ENCODE results near the gene ABITRAM. TPM values are rescaled to one million over a fixed set of nuclear protein-coding genes. Genes with fewer than 3 reads are reported as not detected.

The ABITRAM gene
- total RNA-seq, 1 experiment from 2014 or later: 6.4 TPM

DNA sequence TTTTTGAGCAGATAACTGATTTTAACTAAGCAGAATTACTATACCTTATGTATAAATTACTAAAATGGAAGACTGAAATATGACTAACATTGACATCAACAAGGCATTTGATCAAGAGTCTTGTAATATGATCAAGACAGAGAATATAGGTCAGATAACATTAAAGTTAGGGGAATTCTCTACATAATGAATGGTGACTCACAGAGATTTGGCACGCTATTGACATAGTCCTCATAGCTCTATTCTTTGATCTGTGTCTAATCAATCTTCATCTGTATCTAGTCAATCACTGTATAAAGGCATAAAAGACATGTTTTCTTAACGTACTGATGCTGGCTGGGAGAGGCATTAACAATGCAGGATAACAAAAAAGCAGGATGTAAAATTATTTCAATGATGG lies 17.4 kb downstream of the ABITRAM start:
- Histone ChIP-seq H3K4me1 (ENCODE audit: control insufficient read depth, insufficient read depth, low read length) (no peaks in the 10 kb centered on the region), H3K36me3 (ENCODE audit: control insufficient read depth, insufficient read depth, low read length) (peaks cover 4% of the 10 kb centered on the region; the same call in 1 of the 2 replicates), H3K9me3 (ENCODE audit: control insufficient read depth, insufficient read depth, low read depth, low read length) (no peaks in the 10 kb centered on the region), H3K27me3 (ENCODE audit: control insufficient read depth, insufficient read depth, low read length) (no peaks in the 10 kb centered on the region), H3K27ac (ENCODE audit: low read length) (no peak overlapping the region), H3K4me3 (ENCODE audit: low read depth in 2 of 2, low read length in 2 of 2) (no peak overlapping the region)
- intact Hi-C loops (cut with micrococcal nuclease; ENCODE audit: unreplicated experiment): no loop called here
- no TSS peak for BruUV-seq (replicated peaks)
- DNase-seq (ENCODE audit: low read depth, low spot score) (no peak), ATAC-seq (no peak)
- ChIA-PET CTCF (interaction anchor here (0.7 kb wide), 1 partner anchor 68 kb away, joined by 5 read pairs; no protein-coding TSS in a partner anchor), POLR2A (no interaction called here)
- in situ Hi-C loops (cut with HindIII; ENCODE audit: low pct_unique_long_range_greater_than_20kb, low sequenced_read_pairs): no loop called here
- TF ChIP-seq REST (IDR thresholded peaks at IDR 0.05; ENCODE audit: insufficient read depth in 1 of 2, low read depth in 2 of 2, low read length in 1 of 2) (no peak), SIN3A (IDR thresholded peaks at IDR 0.05; ENCODE audit: borderline replicate concordance, insufficient read depth, low read depth, low read length) (no peak), TCF7L2 (IDR thresholded peaks at IDR 0.05; ENCODE audit: low read depth, low read length) (no peak), POLR2AphosphoS5 (IDR thresholded peaks at IDR 0.05; ENCODE audit: low read depth, low read length) (no peak)
- TF ChIP-seq, protein P1, sequence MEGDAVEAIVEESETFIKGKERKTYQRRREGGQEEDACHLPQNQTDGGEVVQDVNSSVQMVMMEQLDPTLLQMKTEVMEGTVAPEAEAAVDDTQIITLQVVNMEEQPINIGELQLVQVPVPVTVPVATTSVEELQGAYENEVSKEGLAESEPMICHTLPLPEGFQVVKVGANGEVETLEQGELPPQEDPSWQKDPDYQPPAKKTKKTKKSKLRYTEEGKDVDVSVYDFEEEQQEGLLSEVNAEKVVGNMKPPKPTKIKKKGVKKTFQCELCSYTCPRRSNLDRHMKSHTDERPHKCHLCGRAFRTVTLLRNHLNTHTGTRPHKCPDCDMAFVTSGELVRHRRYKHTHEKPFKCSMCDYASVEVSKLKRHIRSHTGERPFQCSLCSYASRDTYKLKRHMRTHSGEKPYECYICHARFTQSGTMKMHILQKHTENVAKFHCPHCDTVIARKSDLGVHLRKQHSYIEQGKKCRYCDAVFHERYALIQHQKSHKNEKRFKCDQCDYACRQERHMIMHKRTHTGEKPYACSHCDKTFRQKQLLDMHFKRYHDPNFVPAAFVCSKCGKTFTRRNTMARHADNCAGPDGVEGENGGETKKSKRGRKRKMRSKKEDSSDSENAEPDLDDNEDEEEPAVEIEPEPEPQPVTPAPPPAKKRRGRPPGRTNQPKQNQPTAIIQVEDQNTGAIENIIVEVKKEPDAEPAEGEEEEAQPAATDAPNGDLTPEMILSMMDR (IDR thresholded peaks at IDR 0.05): no peak

DNA sequence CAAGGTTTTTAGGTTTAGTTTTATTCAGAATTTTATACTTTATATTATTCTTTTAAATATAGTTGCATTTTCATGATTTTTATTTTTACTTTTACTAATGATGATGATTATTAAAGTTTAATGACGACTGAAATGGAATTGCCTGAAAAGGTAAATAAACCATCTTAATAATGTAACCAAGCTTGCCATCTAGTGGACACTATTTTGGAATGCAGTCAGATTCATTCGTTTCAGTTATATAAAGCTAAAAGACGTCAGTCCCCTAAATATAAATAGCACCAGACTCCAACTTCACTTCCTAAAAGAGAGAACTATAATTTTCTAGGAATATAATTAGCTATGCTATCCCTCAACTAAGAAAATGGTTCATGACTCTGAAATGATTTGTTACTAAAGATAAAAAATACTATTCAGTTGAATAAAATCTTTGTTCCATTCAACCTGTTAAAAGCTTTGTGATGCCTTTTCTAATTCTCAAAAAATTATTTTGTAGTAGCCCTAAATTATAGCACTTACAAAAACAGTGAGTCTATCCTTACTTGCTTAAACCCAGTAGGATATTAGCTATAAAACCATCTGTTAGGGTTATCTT lies 19.9 kb downstream of the ABITRAM start:
- in situ Hi-C loops (cut with HindIII; ENCODE audit: low pct_unique_long_range_greater_than_20kb, low sequenced_read_pairs) (no loop called here), intact Hi-C loops (cut with micrococcal nuclease; ENCODE audit: unreplicated experiment) (no loop called here)
- no peaks in the 10 kb centered on the region for H3K27me3 ChIP-seq (ENCODE audit: control insufficient read depth, insufficient read depth, low read length)
- DNase-seq (ENCODE audit: low read depth, low spot score) (no peak), ATAC-seq (no peak)
- no peak overlapping the region for H3K27ac ChIP-seq (ENCODE audit: low read length)
- H3K4me3 ChIP-seq (ENCODE audit: low read depth in 2 of 2, low read length in 2 of 2): no peak overlapping the region
- no peaks in the 10 kb centered on the region for H3K9me3 ChIP-seq (ENCODE audit: control insufficient read depth, insufficient read depth, low read depth, low read length)
- no peaks in the 10 kb centered on the region for H3K4me1 ChIP-seq (ENCODE audit: control insufficient read depth, insufficient read depth, low read length)
- TF ChIP-seq, protein P1 (IDR thresholded peaks at IDR 0.05): peak; percentile 66; the same call in 1 of the 2 replicates
- no peak for TF ChIP-seq REST (IDR thresholded peaks at IDR 0.05; ENCODE audit: insufficient read depth in 1 of 2, low read depth in 2 of 2, low read length in 1 of 2)
- no TSS peak for BruUV-seq (replicated peaks)
- H3K36me3 ChIP-seq (ENCODE audit: control insufficient read depth, insufficient read depth, low read length): peaks cover 4% of the 10 kb centered on the region; the same call in 1 of the 2 replicates
- ChIA-PET POLR2A (no interaction called here), CTCF (interaction anchor here (0.6 to 0.8 kb wide), 4 partner anchors 9 to 191 kb away, joined by 3 read pairs; no protein-coding TSS in a partner anchor)
